ENCODE results near the gene MVB12B. TPM values are rescaled to one million over a fixed set of nuclear protein-coding genes. Genes with fewer than 3 reads are reported as not detected.

Gene MVB12B
- 7.9 and 18.1 TPM in 2 replicates for total RNA-seq

GRCh38 chr9:126326228-126327005 is at the start of gene MVB12B:
TSS of gene MVB12B (plus strand) at chr9:126326829. CDS start at chr9:126326930, 101 bp downstream.

All from dermis lymphatic vessel endothelial cell (primary cell).